Testis (tissue), 3 donors: ENCODE measurements around the gene LIPT1. TPM values are rescaled to one million over a fixed set of nuclear protein-coding genes. Genes with fewer than 3 reads are reported as not detected.

ENCODE experiments used
- DNase-seq: peaks from one replicate; pipeline ENCODE4 v3.0.0-alpha.2; 2019
- H3K27ac ChIP-seq, 2 donors: fragments of 200-600 bp; sonication (generic); one replicate each; pipeline ENCODE4 v1.5.1; 2019
- H3K27me3 ChIP-seq: fragments of 200-600 bp; sonication (generic); one replicate; pipeline ENCODE4 v1.5.1; 2019
- H3K36me3 ChIP-seq: fragments of 200-600 bp; sonication (generic); one replicate; pipeline ENCODE4 v1.5.1; 2017; ENCODE audit warnings: low read depth; ENCODE audit errors: missing control alignments
- H3K4me1 ChIP-seq: fragments of 200-600 bp; sonication (generic); one replicate; pipeline ENCODE4 v1.5.1; 2019
- H3K4me3 ChIP-seq, 2 donors: fragments of 200-600 bp; sonication (generic); one replicate each; pipeline ENCODE4 v1.5.1; 2017 to 2019
- H3K9me3 ChIP-seq: fragments of 200-600 bp; sonication (generic); one replicate; pipeline ENCODE4 v1.5.1; 2017
- CTCF ChIP-seq, 3 experiments: fragments of 450-650 bp in 2 of 3; fragments of 200-600 bp in 1 of 3; sonication (generic) in 1 of 3; IDR thresholded peaks; one replicate each; pipeline ENCODE4 v1.5.1; 2016 to 2019; ENCODE audit warnings: antibody characterized with exemption in 3 of 3, mild to moderate bottlenecking in 2 of 3, moderate library complexity in 1 of 3
- POLR2A ChIP-seq: fragments of 450-650 bp; IDR thresholded peaks from one replicate; pipeline ENCODE4 v1.6.1; 2017; ENCODE audit warnings: antibody characterized with exemption, mild to moderate bottlenecking, moderate library complexity
- WGBS, 2 donors: methylation state at CpG; one replicate each; pipeline ENCODE4 v1.1.5; 2018; 5-methylcytosine and 5-hydroxymethylcytosine counted together
- intact Hi-C: fragments of 100-400 bp; cut with DNase I; formaldehyde crosslinking; loops from one replicate; pipeline ENCODE4 v1.15.1; 2023; ENCODE audit warnings: low total_unique reads
- polyA plus RNA-seq: library from polyadenylated mRNA; stranded (reverse); fragments of 350-450 nt; fragmentation: Illumina TruSeq; extraction: RNeasy Lipid Tissue Mini Kit (QIAGEN cat#74804); gene quantifications from one replicate; pipeline ENCODE4 v1.2.3, GENCODE V29; 2014; ENCODE audit warnings: low read depth, low replicate concordance; ENCODE audit not compliant: insufficient read depth
- total RNA-seq, 2 donors: library from RNA; depleted of rRNA; stranded (reverse); fragments of >200 nt; gene quantifications; one replicate each; pipeline ENCODE4 v1.2.3, GENCODE V29; 2016

Gene LIPT1
- total and polyA plus RNA-seq, 3 donors from 2014 or later = 12.8 to 23.2 (median 14.1) TPM

- H3K36me3 ChIP-seq = no peaks in the 10 kb centered on the region
- intact Hi-C loops = no loop called here
- WGBS, 2 donors = 95 to 98% methylated on average over 8 of the region's 8 CpGs
Observed at GRCh38 chr2:99171377-99172140, 16.8 kb downstream of the LIPT1 start.

GRCh38 chr2:99180755-99181623 lies 26.2 kb downstream of the LIPT1 start, which contains the start of the genes MITD1 and MRPL30:
Gene MITD1 (minus strand): TSS chr2:99181058. CDS start chr2:99180981, 77 bp downstream.
Gene MRPL30 (plus strand): TSS chr2:99181184. CDS start chr2:99186204, 5,020 bp downstream.
- Histone ChIP-seq H3K4me1 (peaks cover 20% of the 10 kb centered on the region), H3K9me3 (no peaks in the 10 kb centered on the region), H3K27ac (peak within 1 kb of the TSS; percentile 56 to 75), H3K4me3 (peak within 1 kb of the TSS; percentile 76 to 85), H3K36me3 (no peaks in the 10 kb centered on the region), H3K27me3 (no peaks in the 10 kb centered on the region)
- TF ChIP-seq CTCF (IDR thresholded peaks at IDR 0.05) = peak in 1 of 3 experiments; percentile 5
- no peak for TF ChIP-seq POLR2A
- peak; percentile 97 for DNase-seq
- 0 to 1% methylated on average over 30 to 39 of the region's 39 CpGs for WGBS, 2 donors
- intact Hi-C loops = loop anchor here (10.0 kb wide), 1 partner anchor 154 kb away; the partner anchor contains the start of genes EIF5B and TXNDC9

More at GRCh38 chr2:99171377-99172140, 16.8 kb downstream of the LIPT1 start:
- no peak overlapping the region for H3K4me3 ChIP-seq
- no peak for TF ChIP-seq POLR2A
- no peak for TF ChIP-seq CTCF (IDR thresholded peaks at IDR 0.05)
- no peaks in the 10 kb centered on the region for H3K4me1 ChIP-seq
- no peaks in the 10 kb centered on the region for H3K27me3 ChIP-seq
- H3K27ac ChIP-seq = no peak overlapping the region
- H3K9me3 ChIP-seq = no peaks in the 10 kb centered on the region
- DNase-seq = no peak

GRCh38 chr2:99181624-99182000 lies 26.8 kb downstream of the LIPT1 start:
- Histone ChIP-seq H3K27ac (peak overlapping the region in 1 of 2 donors; percentile 75), H3K4me3 (peak overlapping the region; percentile 76 to 85), H3K27me3 (no peaks in the 10 kb centered on the region), H3K4me1 (peaks cover 20% of the 10 kb centered on the region), H3K9me3 (no peaks in the 10 kb centered on the region), H3K36me3 (no peaks in the 10 kb centered on the region)
- TF ChIP-seq POLR2A (no peak), CTCF (IDR thresholded peaks at IDR 0.05) (no peak)
- intact Hi-C loops = loop anchor here (10.0 kb wide), 1 partner anchor 153 kb away; the partner anchor contains the start of genes EIF5B and TXNDC9
- WGBS, 2 donors = 4 to 8% methylated on average over 4 of the region's 4 CpGs
- no peak for DNase-seq

GRCh38 chr2:99183025-99183424 lies 28.3 kb downstream of the LIPT1 start:
- H3K9me3 ChIP-seq = no peaks in the 10 kb centered on the region
- WGBS, 2 donors = 76 to 88% methylated on average over 3 of the region's 3 CpGs
- peaks cover 20% of the 10 kb centered on the region for H3K4me1 ChIP-seq
- no peaks in the 10 kb centered on the region for H3K27me3 ChIP-seq
- intact Hi-C loops = loop anchor here (10.0 kb wide), 1 partner anchor 152 kb away; the partner anchor contains the start of genes EIF5B and TXNDC9
- H3K27ac ChIP-seq = no peak overlapping the region
- H3K4me3 ChIP-seq = no peak overlapping the region
- no peak for DNase-seq
- no peak for TF ChIP-seq POLR2A
- no peak for TF ChIP-seq CTCF (IDR thresholded peaks at IDR 0.05)
- H3K36me3 ChIP-seq = no peaks in the 10 kb centered on the region
